Muscle layer of colon (tissue), 2 donors: ENCODE measurements around the gene SLC25A44.

Source experiments
- H3K27ac ChIP-seq: one replicate; pipeline ENCODE4 v1.7.0; 2013; ENCODE audit warnings: low read depth, mild to moderate bottlenecking, low read length, moderate library complexity
- H3K27me3 ChIP-seq, 2 donors: one replicate each; pipeline ENCODE4 v1.7.0; 2013; ENCODE audit warnings: low read length in 2 of 2, mild to moderate bottlenecking in 2 of 2; ENCODE audit not compliant: insufficient read depth in 2 of 2, control insufficient read depth in 1 of 2
- H3K36me3 ChIP-seq: one replicate; pipeline ENCODE4 v1.7.0; 2013; ENCODE audit warnings: mild to moderate bottlenecking, low read length; ENCODE audit not compliant: insufficient read depth
- H3K4me1 ChIP-seq: one replicate; pipeline ENCODE4 v1.7.0; 2013; ENCODE audit warnings: mild to moderate bottlenecking, low read length; ENCODE audit not compliant: insufficient read depth
- H3K4me3 ChIP-seq, 2 donors: one replicate each; pipeline ENCODE4 v1.7.0; 2013; ENCODE audit warnings: low read length in 2 of 2, low read depth in 1 of 2, mild to moderate bottlenecking in 1 of 2, moderate library complexity in 1 of 2
- H3K9ac ChIP-seq: one replicate; pipeline ENCODE4 v1.7.0; 2013; ENCODE audit warnings: low read length
- H3K9me3 ChIP-seq: one replicate; pipeline ENCODE4 v1.7.0; 2013; ENCODE audit warnings: mild to moderate bottlenecking, low read length
- donor health status: abdominal sarcoma.
- donor health status: Adenocarcinoma of cecum.

Gene SLC25A44

GRCh38 chr1:156152628-156153027 is 41.3 kb upstream of the SLC25A44 start:
- Histone ChIP-seq H3K4me3 (no peak overlapping the region), H3K9ac (no peak overlapping the region), H3K27me3 (peaks cover 13 to 21% of the 10 kb centered on the region in 2 donors), H3K27ac (no peak overlapping the region), H3K9me3 (no peaks in the 10 kb centered on the region), H3K4me1 (no peaks in the 10 kb centered on the region), H3K36me3 (no peaks in the 10 kb centered on the region)

DNA sequence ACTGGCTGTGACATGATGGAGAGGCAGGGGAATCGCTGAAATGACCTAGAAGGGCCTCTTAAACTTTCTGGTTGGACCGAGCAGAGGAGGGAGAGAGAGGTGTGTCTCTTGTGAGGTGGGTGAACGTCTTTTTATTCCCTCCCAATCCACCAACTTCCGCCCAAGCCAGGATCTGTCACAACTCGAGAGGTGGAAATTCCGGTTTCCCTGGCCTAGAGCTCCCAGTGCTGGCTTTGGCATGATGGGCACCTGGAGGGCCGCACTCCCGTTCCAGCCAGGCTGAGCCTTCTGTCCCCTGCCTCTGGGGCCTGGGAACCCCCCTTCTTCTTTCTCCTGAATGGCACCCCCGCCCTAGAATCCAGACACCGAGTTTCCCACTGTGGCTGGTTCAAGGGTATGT is 40.5 kb upstream of the SLC25A44 start, which contains the start of gene SEMA4A:
Gene SEMA4A (plus strand): TSS at position 224 of the 400 bp plus-strand sequence. CDS start 994 bp downstream, outside the sequence.
- H3K27me3 ChIP-seq = peaks cover 13 to 21% of the 10 kb centered on the region in 2 donors
- no peak within 1 kb of the TSS for H3K9ac ChIP-seq
- no peaks in the 10 kb centered on the region for H3K4me1 ChIP-seq
- H3K4me3 ChIP-seq = no peak within 1 kb of the TSS
- no peak within 1 kb of the TSS for H3K27ac ChIP-seq
- H3K9me3 ChIP-seq = no peaks in the 10 kb centered on the region
- H3K36me3 ChIP-seq = no peaks in the 10 kb centered on the region

GRCh38 chr1:156154317-156154749 is 39.6 kb upstream of the SLC25A44 start:
- Histone ChIP-seq H3K4me1 (no peaks in the 10 kb centered on the region), H3K27me3 (peaks cover 9 to 19% of the 10 kb centered on the region in 2 donors), H3K9me3 (no peaks in the 10 kb centered on the region), H3K9ac (no peak overlapping the region), H3K27ac (no peak overlapping the region), H3K4me3 (no peak overlapping the region), H3K36me3 (no peaks in the 10 kb centered on the region)

DNA sequence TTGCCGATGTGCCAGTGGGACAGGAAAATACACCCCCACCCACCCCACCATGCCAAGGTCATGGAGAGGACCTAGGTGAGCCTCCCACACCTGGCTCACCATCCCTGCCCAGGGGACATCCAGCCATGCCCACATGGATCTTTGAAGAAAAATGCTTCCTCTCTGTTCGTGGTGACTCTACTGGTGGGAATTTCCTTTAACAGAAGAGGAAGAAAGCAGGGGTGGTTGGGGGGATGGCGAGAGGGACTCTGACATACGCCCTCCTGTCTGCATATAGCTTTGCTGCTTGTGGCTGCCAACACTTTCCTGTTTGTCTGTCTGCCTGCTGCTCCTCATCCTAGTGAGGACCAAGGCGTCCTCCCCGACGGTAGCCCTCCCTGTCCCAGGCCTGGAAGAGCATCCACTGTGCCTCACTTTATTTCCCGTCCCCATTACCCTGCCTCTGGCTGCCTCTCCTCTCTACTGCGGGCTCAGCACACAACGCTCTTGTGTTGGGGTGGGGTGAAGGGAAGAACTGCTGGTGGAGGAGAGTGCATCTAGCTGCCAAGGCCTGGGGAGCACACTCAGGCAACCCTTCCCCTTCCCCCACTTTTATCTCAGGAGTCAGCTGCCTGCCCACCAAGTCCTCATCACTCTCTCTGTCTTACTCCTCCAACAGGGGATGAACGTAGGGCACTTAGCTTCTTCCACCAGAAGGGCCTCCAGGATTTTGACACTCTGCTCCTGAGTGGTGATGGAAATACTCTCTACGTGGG is 38.0 kb upstream of the SLC25A44 start:
- no peaks in the 10 kb centered on the region for H3K36me3 ChIP-seq
- no peaks in the 10 kb centered on the region for H3K4me1 ChIP-seq
- no peak overlapping the region for H3K27ac ChIP-seq
- H3K27me3 ChIP-seq = peaks cover 2 to 4% of the 10 kb centered on the region in 2 donors
- no peak overlapping the region for H3K9ac ChIP-seq
- H3K4me3 ChIP-seq = no peak overlapping the region
- no peaks in the 10 kb centered on the region for H3K9me3 ChIP-seq

DNA sequence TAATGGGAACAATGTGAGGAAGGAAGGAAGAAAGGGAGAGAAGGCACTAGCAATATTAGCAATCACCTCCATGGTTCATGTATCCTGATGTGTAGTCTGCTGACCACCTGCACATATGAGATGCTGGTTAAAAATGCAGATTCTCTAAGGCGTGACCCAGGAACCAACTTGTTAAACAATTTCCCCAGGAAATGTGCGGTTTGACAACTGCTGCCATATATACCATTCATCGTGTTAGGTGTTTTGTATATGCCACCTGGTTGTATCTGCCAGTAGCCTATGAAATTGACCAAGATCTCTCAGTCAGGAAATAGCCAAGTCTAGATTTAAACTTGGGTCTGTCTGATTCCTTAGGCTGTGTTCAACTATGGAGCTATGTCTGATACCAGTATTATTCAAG is 36.4 kb upstream of the SLC25A44 start:
- Histone ChIP-seq H3K27ac (no peak overlapping the region), H3K9ac (no peak overlapping the region), H3K36me3 (no peaks in the 10 kb centered on the region), H3K27me3 (no peaks in the 10 kb centered on the region), H3K4me3 (no peak overlapping the region), H3K4me1 (peaks cover 7% of the 10 kb centered on the region), H3K9me3 (no peaks in the 10 kb centered on the region)

GRCh38 chr1:156157966-156158365 is 35.9 kb upstream of the SLC25A44 start:
- Histone ChIP-seq H3K36me3 (no peaks in the 10 kb centered on the region), H3K9me3 (no peaks in the 10 kb centered on the region), H3K4me1 (peaks cover 7% of the 10 kb centered on the region), H3K9ac (no peak overlapping the region), H3K4me3 (no peak overlapping the region), H3K27ac (no peak overlapping the region), H3K27me3 (no peaks in the 10 kb centered on the region)

- H3K27ac ChIP-seq = peak overlapping the region; percentile 49
- H3K9me3 ChIP-seq = no peaks in the 10 kb centered on the region
- peaks cover 7% of the 10 kb centered on the region for H3K4me1 ChIP-seq
- no peaks in the 10 kb centered on the region for H3K36me3 ChIP-seq
- H3K27me3 ChIP-seq = no peaks in the 10 kb centered on the region
- no peak overlapping the region for H3K9ac ChIP-seq
- peak overlapping the region; percentile 21 to 54 for H3K4me3 ChIP-seq
Observed at GRCh38 chr1:156160000-156160742, 33.7 kb upstream of the SLC25A44 start.

DNA sequence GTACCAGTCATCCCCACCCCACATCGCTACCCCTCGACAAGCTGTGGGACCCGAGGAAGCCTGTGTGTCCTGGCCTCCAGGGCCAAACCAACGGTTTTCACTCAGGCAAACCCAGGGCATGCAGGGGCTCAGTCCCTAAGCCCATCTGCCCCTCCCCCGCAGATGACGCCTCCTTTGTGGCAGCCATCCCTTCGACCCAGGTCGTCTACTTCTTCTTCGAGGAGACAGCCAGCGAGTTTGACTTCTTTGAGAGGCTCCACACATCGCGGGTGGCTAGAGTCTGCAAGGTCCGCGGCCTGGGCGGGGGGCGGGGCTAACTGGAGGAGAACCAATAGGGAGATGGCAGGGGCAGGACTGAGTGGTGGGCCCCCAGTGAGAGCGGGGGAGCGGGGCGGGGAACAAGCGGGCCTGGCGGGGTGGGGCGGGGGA is 33.1 kb upstream of the SLC25A44 start:
- no peaks in the 10 kb centered on the region for H3K9me3 ChIP-seq
- peaks cover 7% of the 10 kb centered on the region for H3K4me1 ChIP-seq
- H3K9ac ChIP-seq = no peak overlapping the region
- peak overlapping the region; percentile 21 to 54 for H3K4me3 ChIP-seq
- peak overlapping the region; percentile 49 for H3K27ac ChIP-seq
- no peaks in the 10 kb centered on the region for H3K27me3 ChIP-seq
- no peaks in the 10 kb centered on the region for H3K36me3 ChIP-seq

GRCh38 chr1:156162430-156163037 is 31.4 kb upstream of the SLC25A44 start:
- H3K36me3 ChIP-seq = no peaks in the 10 kb centered on the region
- peaks cover 7% of the 10 kb centered on the region for H3K4me1 ChIP-seq
- H3K4me3 ChIP-seq = no peak overlapping the region
- H3K27ac ChIP-seq = peak overlapping the region; percentile 44
- no peak overlapping the region for H3K9ac ChIP-seq
- H3K27me3 ChIP-seq = no peaks in the 10 kb centered on the region
- H3K9me3 ChIP-seq = no peaks in the 10 kb centered on the region

- Histone ChIP-seq H3K4me1 (peaks cover 7% of the 10 kb centered on the region), H3K27ac (no peak overlapping the region), H3K27me3 (no peaks in the 10 kb centered on the region), H3K4me3 (no peak overlapping the region), H3K36me3 (no peaks in the 10 kb centered on the region), H3K9me3 (no peaks in the 10 kb centered on the region), H3K9ac (no peak overlapping the region)
Observed at GRCh38 chr1:156163712-156164111, 30.2 kb upstream of the SLC25A44 start.

- Histone ChIP-seq H3K9ac (no peak overlapping the region), H3K4me1 (peaks cover 7% of the 10 kb centered on the region), H3K9me3 (no peaks in the 10 kb centered on the region), H3K36me3 (no peaks in the 10 kb centered on the region), H3K27ac (no peak overlapping the region), H3K27me3 (no peaks in the 10 kb centered on the region), H3K4me3 (no peak overlapping the region)
Observed at GRCh38 chr1:156164125-156164831, 29.6 kb upstream of the SLC25A44 start.
